Fibroblast of villous mesenchyme (primary cell): ENCODE data around the gene OIP5. TPM values are rescaled to one million over a fixed set of nuclear protein-coding genes. Genes with fewer than 3 reads are reported as not detected.
"Not testable (repeated sequence)": the region's sequence is repeated elsewhere in the genome, so short reads cannot be mapped to it uniquely, and the experiment has no call there.

ENCODE experiments used
- DNase-seq: peaks from one replicate; pipeline ENCODE4 v3.0.0-alpha.2; 2010; ENCODE audit warnings: low read depth
- H3K4me3 ChIP-seq: 2 replicates; pipeline ENCODE4 v1.5.1; 2011; ENCODE audit warnings: low read depth, mild to moderate bottlenecking, low read length
- total RNA-seq: library from RNA; depleted of rRNA; stranded (reverse); fragments of >200 nt; gene quantifications from 2 replicates; pipeline ENCODE4 v1.2.3, GENCODE V29; 2012
- TF ChIP-seq, protein P1 (sequence below): IDR thresholded peaks from 2 replicates; pipeline ENCODE4 v1.5.1; 2012; ENCODE audit warnings: low read depth, mild to moderate bottlenecking, low read length; ENCODE audit not compliant: insufficient read depth

The OIP5 gene
- total RNA-seq, 1 donor: 8.6 TPM

DNA sequence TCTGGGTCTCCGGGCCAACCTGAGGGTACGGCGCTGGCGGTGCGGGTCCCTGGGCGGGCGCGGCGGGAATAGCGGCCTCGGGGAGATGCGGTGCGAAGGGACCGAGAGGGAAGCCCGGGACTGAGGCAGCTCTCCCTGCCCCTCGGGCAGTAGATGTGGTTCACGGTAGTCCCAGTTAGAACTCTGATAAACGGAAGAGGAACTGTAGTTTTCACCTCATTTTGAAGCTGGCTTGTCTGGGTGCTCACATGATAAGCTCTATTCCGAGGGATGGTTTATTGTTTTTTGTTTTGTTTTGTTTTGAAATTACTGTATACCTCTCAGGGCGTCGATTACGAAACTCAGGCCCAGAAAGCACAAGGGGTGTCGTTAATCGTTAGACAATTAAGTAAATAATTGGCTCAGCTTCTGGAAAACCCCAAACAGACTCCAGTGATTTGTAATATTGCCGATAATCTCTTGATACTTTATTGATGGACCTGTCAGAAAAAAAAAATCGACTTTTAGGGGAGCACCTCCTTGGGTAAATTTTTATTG is 703 bp upstream of the OIP5 start:
- DNase-seq: peak; percentile 72
- peak overlapping the region; percentile 91 for H3K4me3 ChIP-seq
- TF ChIP-seq, protein P1, sequence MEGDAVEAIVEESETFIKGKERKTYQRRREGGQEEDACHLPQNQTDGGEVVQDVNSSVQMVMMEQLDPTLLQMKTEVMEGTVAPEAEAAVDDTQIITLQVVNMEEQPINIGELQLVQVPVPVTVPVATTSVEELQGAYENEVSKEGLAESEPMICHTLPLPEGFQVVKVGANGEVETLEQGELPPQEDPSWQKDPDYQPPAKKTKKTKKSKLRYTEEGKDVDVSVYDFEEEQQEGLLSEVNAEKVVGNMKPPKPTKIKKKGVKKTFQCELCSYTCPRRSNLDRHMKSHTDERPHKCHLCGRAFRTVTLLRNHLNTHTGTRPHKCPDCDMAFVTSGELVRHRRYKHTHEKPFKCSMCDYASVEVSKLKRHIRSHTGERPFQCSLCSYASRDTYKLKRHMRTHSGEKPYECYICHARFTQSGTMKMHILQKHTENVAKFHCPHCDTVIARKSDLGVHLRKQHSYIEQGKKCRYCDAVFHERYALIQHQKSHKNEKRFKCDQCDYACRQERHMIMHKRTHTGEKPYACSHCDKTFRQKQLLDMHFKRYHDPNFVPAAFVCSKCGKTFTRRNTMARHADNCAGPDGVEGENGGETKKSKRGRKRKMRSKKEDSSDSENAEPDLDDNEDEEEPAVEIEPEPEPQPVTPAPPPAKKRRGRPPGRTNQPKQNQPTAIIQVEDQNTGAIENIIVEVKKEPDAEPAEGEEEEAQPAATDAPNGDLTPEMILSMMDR: no peak

GRCh38 chr15:41331833-41332193 is 578 bp downstream of the OIP5 start:
- DNase-seq: peak; percentile 59
- peak overlapping the region; percentile 91 for H3K4me3 ChIP-seq
- TF ChIP-seq, protein P1: peak; percentile 73

DNA sequence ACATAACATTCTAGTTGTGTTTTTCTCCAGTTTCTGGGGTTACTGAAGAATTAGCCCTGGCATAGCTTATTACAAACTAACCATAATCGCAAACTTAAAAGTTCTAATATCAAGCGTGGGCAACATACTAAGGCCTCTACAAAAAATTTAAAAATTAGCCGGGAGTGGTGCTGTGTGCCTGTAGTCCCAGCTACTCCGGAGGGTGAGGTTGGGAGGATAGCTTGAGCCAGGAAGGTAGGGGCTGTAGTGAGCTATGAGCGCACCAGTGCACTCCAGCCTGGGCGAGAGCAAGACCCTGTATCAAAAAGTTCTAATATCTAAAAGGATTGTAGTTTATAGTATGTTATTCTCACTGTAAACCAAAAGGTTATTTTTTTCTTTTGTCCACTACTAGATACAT is 1.1 kb downstream of the OIP5 start:
- DNase-seq: no peak
- peak overlapping the region; percentile 91 for H3K4me3 ChIP-seq
- TF ChIP-seq, protein P1: no peak

DNA sequence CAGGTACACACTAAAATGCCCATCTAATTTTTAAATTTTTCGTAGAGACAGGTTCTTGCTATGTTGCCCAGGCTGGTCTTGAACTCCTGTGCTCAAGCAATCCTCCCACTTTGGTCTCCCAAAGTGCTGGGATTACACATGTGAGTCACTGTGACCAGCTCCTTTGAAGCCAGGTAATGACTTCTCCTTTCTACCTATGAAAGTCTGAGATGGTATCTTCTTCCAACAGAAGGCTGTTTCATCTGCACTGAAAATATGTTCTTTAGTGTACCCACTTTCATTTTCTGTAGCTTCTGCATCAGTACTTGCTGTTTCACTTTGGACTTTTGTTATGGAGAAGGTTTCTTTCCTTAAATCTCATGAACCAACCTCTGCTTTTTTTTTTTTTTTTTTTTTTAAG is 8.8 kb downstream of the OIP5 start:
- no peak overlapping the region for H3K4me3 ChIP-seq
- TF ChIP-seq, protein P1: no peak
- DNase-seq: no peak

DNA sequence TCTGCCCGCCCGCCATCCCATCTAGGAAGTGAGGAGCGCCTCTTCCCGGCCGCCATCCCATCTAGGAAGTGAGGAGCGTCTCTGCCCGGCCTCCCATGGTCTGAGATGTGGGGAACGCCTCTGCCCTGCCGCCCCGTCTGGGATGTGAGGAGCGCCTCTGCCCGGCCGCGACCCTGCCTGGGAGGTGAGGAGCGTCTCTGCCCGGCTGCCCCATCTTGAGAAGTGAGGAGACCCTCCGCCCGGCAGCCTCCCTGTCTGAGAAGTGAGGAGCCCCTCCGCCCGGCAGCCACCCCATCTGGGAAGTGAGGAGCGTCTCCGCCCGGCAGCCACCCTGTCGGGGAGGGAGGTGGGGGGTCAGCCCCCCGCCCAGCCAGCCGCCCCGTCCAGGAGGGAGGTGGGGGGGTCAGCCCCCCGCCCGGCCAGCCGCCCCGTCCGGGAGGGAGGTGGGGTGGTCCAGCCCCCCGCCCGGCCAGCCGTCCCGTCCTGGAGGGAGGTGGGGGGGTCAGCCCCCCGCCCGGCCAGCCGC is 11.5 kb downstream of the OIP5 start:
- H3K4me3 ChIP-seq, DNase-seq: not testable (repeated sequence)

GRCh38 chr15:41309226-41309905 is 23.0 kb downstream of the OIP5 start:
- no peak overlapping the region for H3K4me3 ChIP-seq
- DNase-seq: no peak
- TF ChIP-seq, protein P1: no peak

- TF ChIP-seq, protein P1: no peak
- no peak for DNase-seq
- no peak overlapping the region for H3K4me3 ChIP-seq
These were observed 24.7 kb downstream of the OIP5 start for GRCh38 chr15:41307679-41308078.
